Body of pancreas (tissue), 4 donors: ENCODE results near the gene MYH14. TPM values are rescaled to one million over a fixed set of nuclear protein-coding genes. Genes with fewer than 3 reads are reported as not detected.

Experiments used
- ATAC-seq: fragments of 150-250 bp; one replicate; pipeline ENCODE4 v1.9.1; 2016
- DNase-seq, 4 donors: peaks; one replicate each; pipeline ENCODE4 v3.0.0-alpha.2; 2019
- H3K27ac ChIP-seq, 4 donors: fragments of 200-600 bp; sonication (generic); 1 replicate in 3 of 4; 2 replicates in 1 of 4; pipeline versions ENCODE4 v1.5.1 to v1.6.1; 2016 to 2019; ENCODE audit warnings: mild to moderate bottlenecking in 1 of 4, mixed read lengths in 1 of 4, moderate library complexity in 1 of 4
- H3K27me3 ChIP-seq, 2 donors: fragments of 200-600 bp; sonication (generic); one replicate each; pipeline ENCODE4 v1.6.0; 2016; ENCODE audit warnings: mild to moderate bottlenecking in 1 of 2
- H3K36me3 ChIP-seq, 2 donors: fragments of 200-600 bp; sonication (generic); replicated peaks in 1 of 2; 2 replicates each; pipeline ENCODE4 v1.5.1; 2016; ENCODE audit warnings: low read depth in 2 of 2; ENCODE audit not compliant: insufficient read depth in 1 of 2
- H3K4me1 ChIP-seq: fragments of 200-600 bp; sonication (generic); one replicate; pipeline ENCODE4 v1.6.0; 2016
- H3K4me3 ChIP-seq, 2 donors: fragments of 200-600 bp; sonication (generic); 1 replicate in 1 of 2; 2 replicates in 1 of 2; pipeline ENCODE4 v1.5.1; 2016 to 2019
- H3K9me3 ChIP-seq, 3 donors: fragments of 200-600 bp; sonication (generic); 1 replicate in 2 of 3; 2 replicates in 1 of 3; pipeline ENCODE4 v1.5.1; 2016
- CTCF ChIP-seq, 7 experiments: fragments of 450-650 bp in 4 of 7; fragments of 200-600 bp in 3 of 7; sonication (generic) in 3 of 7; IDR thresholded peaks; one replicate each; pipeline ENCODE4 v1.5.1; 2016 to 2019; ENCODE audit warnings: antibody characterized with exemption in 7 of 7
- POLR2A ChIP-seq, 3 donors: fragments of 450-650 bp; IDR thresholded peaks; one replicate each; pipeline ENCODE4 v1.6.1; 2016; ENCODE audit warnings: antibody characterized with exemption in 3 of 3, mild to moderate bottlenecking in 2 of 3
- WGBS, 2 donors: methylation state at CpG; one replicate each; pipeline ENCODE4 v1.1.5; 2017; 5-methylcytosine and 5-hydroxymethylcytosine counted together
- intact Hi-C: fragments of 100-400 bp; cut with DNase I; formaldehyde crosslinking; loops from one replicate; pipeline ENCODE4 v1.15.1; 2023
- total RNA-seq, 2 donors: library from RNA; depleted of rRNA; stranded (reverse); fragments of >200 nt; gene quantifications; one replicate each; pipeline ENCODE4 v1.1.0, GENCODE V29; 2016

MYH14 gene
- total RNA-seq, 2 donors from 2014 or later = 40.9 to 61.2 TPM

GRCh38 chr19:50173127-50173526 lies 30.3 kb upstream of the MYH14 start:
- H3K27me3 ChIP-seq = no peaks in the 10 kb centered on the region
- DNase-seq (no peak), ATAC-seq (no peak)
- no peaks in the 10 kb centered on the region for H3K4me1 ChIP-seq
- no peak overlapping the region for H3K4me3 ChIP-seq
- 64 to 65% methylated on average over 8 of the region's 8 CpGs for WGBS, 2 donors
- H3K9me3 ChIP-seq = no peaks in the 10 kb centered on the region
- H3K27ac ChIP-seq = no peak overlapping the region
- TF ChIP-seq CTCF (IDR thresholded peaks at IDR 0.05) = no peak
- TF ChIP-seq POLR2A (IDR thresholded peaks at IDR 0.05) = no peak
- no peaks in the 10 kb centered on the region for H3K36me3 ChIP-seq
- intact Hi-C loops = no loop called here

DNA sequence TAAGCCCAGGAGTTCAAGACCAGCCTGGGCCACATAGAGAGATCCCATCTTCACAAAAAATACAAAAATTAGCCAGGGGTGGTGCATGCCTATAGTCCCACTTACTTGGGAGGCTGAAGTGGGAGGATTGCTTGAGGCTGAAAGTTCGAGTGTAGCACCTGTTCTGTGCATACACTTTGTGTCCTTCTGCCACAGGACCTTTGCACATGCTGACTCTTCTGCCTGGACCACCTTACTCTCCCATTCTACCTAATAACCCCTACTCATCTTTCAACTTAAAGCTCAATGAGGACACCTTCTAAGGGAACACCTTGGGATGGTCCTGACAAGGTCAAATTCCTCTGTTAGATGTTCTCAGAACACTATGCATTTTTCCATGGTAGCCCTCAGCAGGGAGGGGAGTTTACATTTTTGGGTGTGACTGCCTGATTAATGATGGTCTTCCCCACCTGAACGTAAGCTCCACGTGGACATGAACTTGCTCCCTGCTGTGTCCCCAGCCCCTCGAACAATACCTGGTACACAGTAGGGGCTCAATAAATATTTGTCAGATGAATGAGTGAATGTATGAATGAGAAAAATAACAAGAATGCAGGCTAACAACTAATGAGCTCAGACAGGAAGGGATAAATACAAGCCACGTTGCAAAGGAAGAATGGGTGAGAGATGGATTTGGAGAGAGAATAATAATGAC lies 29.2 kb upstream of the MYH14 start:
- no peaks in the 10 kb centered on the region for H3K9me3 ChIP-seq
- no peaks in the 10 kb centered on the region for H3K27me3 ChIP-seq
- DNase-seq (no peak), ATAC-seq (no peak)
- intact Hi-C loops = no loop called here
- 28% methylated on average over 5 of the region's 5 CpGs for WGBS, 2 donors
- no peak overlapping the region for H3K4me3 ChIP-seq
- no peaks in the 10 kb centered on the region for H3K4me1 ChIP-seq
- no peak for TF ChIP-seq CTCF (IDR thresholded peaks at IDR 0.05)
- no peak for TF ChIP-seq POLR2A (IDR thresholded peaks at IDR 0.05)
- H3K27ac ChIP-seq = no peak overlapping the region
- no peaks in the 10 kb centered on the region for H3K36me3 ChIP-seq

- no peaks in the 10 kb centered on the region for H3K27me3 ChIP-seq
- intact Hi-C loops = no loop called here
- H3K36me3 ChIP-seq = no peaks in the 10 kb centered on the region
- H3K4me3 ChIP-seq = no peak overlapping the region
- H3K27ac ChIP-seq = no peak overlapping the region
- H3K9me3 ChIP-seq = no peaks in the 10 kb centered on the region
- 72 to 80% methylated on average over 8 to 10 of the region's 10 CpGs for WGBS, 2 donors
- peaks cover under 1% of the 10 kb centered on the region for H3K4me1 ChIP-seq
- ATAC-seq (no peak), DNase-seq (no peak)
- no peak for TF ChIP-seq CTCF (IDR thresholded peaks at IDR 0.05)
- no peak for TF ChIP-seq POLR2A (IDR thresholded peaks at IDR 0.05)
These were observed 27.5 kb upstream of the MYH14 start for GRCh38 chr19:50175924-50176323.

DNA sequence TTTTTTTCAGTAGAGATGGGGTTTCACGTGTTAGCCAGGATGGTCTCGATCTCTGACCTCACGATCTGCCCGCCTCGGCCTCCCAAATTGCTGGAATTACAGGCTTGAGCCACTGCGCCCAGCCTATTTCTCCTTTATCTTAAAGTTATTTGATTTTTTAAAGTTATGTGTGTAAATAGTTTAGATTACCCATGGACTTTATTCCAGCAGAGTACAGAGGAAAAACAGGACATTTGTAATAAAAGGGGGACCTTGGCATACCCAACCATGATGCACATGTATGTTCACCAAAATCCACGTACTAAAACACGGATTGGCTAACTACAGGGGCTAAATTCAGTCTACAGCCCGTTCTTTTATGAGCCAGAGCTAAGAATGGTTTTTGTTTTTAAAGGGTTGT lies 26.6 kb upstream of the MYH14 start:
- H3K4me1 ChIP-seq = peaks cover 7% of the 10 kb centered on the region
- no peak for TF ChIP-seq POLR2A (IDR thresholded peaks at IDR 0.05)
- TF ChIP-seq CTCF (IDR thresholded peaks at IDR 0.05) = no peak
- intact Hi-C loops = no loop called here
- DNase-seq (no peak), ATAC-seq (no peak)
- no peak overlapping the region for H3K27ac ChIP-seq
- no peaks in the 10 kb centered on the region for H3K27me3 ChIP-seq
- H3K4me3 ChIP-seq = no peak overlapping the region
- H3K9me3 ChIP-seq = no peaks in the 10 kb centered on the region
- no peaks in the 10 kb centered on the region for H3K36me3 ChIP-seq
- 73 to 80% methylated on average over 9 of the region's 9 CpGs for WGBS, 2 donors

DNA sequence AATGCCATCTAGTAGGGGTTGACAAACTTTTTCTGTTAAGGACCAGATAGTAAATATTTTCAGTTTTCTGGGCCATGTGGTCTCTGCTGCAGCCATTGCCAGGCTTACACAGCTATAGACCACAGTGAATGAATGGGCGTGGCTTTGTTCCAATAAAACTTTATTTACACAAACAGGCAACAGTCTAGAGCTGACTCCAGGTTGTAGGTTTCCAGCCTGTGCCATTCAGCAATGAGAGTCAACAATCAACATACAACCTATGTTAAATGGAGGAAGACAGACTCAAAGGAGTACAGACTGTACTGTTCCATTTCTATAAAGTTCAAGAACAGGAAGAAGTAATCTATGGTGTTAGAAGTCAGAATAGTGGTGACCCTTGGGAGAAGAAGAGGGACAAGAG lies 25.1 kb upstream of the MYH14 start:
- intact Hi-C loops = no loop called here
- Histone ChIP-seq H3K9me3 (no peaks in the 10 kb centered on the region), H3K36me3 (no peaks in the 10 kb centered on the region), H3K27ac (no peak overlapping the region), H3K4me3 (no peak overlapping the region), H3K27me3 (no peaks in the 10 kb centered on the region), H3K4me1 (peaks cover 7% of the 10 kb centered on the region)
- TF ChIP-seq POLR2A (IDR thresholded peaks at IDR 0.05) (no peak), CTCF (IDR thresholded peaks at IDR 0.05) (no peak)
- ATAC-seq (no peak), DNase-seq (no peak)
- WGBS, 2 donors = 42 to 70% methylated on average over 1 of the region's 1 CpG
